HG03571 (cell line): ENCODE results near the gene KCNH1.
"Not testable (repeated sequence)": the region's sequence is repeated elsewhere in the genome, so short reads cannot be mapped to it uniquely, and the experiment has no call there.

ENCODE experiments used
- ATAC-seq: cut with Tn5 transposase; IDR thresholded peaks from one replicate; pipeline ENCODE4 v1.9.1; 2021; ENCODE audit not compliant: unreplicated experiment

Gene KCNH1

DNA sequence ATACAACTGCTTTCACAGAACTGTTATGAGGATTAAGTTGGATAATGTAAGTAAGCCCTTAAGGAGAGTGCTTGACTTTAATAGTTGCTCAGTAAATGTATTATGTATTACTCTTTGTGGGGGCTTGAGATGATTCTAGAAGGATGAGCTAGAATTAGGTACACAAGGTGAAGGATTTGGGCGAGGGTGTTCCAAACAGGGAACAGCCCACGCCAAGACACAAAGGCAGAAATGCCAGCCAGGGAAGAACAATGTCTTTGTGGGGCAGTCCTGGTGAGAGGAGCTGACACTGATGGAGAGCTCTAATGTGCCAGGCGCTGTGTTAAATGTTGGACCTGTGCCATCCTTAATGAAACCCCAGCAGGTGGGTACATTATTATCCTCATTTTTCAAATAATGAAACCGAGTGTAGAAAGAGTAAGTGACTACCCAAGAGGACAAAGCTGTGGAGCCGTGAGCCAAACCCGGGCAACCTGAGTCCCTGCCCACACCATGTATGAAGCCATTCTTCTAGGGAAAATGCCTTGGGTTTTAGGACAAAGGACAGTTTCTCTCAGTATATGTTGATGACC is 442.8 kb downstream of the KCNH1 start:
- no peak for ATAC-seq

- ATAC-seq: no peak
Observed at GRCh38 chr1:210690236-210690635, 443.7 kb downstream of the KCNH1 start.

- ATAC-seq: no peak
Observed at GRCh38 chr1:210689826-210690225, 444.1 kb downstream of the KCNH1 start.

DNA sequence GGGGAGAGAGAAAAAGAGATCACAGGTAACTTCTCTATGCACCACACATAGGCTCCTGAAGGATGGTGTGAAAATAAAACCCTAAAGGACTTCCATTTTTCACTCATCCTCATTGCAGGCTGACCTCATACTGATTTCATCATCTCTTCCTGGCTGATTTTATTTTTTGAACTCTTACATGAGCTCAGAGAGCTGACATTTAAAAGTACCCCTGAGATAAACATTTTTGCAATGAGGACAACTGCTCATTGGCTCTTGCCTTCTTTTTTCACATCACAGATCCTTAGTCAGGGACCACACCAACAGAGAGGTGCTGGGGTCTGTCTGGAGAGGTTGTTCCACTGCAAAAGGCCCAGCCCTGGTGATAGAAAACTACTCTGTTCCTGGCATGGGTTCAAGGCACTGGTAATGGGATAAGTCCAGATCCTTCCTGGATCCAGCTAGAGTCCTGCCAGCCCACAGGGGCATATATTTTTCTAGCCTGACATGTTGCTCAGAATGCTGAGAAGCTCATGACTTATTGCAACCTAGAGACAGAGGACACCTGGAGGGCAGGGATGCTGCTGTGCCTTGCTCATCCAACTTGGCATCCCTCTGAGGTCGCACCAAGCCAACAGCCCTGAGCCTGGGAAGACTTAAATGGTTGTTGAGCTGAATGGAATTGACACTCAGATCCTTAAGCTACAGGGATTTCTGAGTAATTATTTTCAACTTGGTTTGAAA is 445.3 kb downstream of the KCNH1 start:
- no peak for ATAC-seq

DNA sequence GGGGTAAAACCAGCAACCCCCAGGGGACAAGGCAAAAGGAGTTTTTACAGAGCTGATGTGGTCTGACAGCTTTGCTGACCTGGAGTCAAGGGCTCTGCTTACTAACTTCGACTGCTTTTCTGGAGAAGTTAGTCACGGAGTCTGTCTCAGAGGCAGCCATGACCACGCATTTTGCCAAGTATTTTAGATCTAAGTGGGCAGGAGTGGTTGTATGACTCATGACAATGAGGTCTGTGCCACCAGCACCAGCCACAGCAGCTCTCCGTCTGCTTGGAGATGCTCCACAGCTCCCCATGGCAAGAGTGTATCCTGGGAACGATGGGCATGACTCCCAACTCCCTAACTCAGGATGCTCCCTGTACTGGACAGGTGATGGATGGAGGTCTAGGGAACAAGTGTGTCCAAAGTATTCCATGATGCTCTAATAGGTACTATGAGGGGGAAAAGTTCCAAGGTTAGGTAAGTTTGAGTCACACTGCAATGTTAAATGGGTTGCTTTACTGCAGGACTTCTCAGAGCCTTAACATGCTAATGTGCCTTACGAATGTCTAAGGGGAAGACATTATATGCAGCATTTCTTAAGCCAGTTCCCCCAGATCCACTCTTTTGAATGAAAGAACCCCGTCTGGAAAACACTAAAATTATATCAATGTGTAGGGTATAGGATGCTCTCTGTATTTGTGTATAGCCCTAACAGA is 446.2 kb downstream of the KCNH1 start:
- ATAC-seq: no peak

DNA sequence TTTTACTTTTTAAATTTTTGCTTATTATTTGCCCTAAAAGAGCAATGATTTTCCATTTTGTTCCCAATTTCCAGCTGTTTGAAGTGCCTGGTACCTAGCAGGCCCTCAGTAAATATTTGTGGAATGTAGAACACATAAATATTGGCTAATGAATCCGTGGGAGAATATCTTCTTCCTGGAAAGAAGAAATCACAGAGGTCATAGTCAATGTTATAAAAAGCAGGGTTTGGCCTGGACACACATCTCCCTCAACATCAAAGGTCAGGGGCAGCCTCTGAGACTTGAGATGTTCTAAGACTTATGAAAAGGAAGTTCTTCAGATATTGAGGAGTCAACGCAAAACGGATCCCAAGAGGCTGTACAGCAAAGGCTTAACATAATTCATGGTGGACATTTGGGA is 447.1 kb downstream of the KCNH1 start:
- ATAC-seq: no peak

DNA sequence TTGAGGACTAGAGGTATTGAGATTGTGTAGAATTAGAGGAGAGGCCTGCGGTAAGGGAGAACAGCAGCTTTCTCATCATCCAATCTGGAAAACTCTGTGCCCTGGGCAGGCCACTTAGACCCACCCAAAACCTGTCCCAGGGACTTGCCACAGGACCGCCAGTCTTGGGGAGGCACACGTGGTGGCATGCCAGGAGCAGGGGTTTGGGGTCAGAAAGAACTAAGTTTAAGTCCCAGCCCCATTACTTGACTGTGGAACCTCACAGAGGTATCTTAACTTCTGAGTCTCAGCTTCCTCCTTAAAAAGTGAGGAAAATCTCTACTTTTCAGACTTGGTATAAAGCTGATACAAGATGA is 448.7 kb downstream of the KCNH1 start:
- ATAC-seq: peak; percentile 6

- ATAC-seq: peak; percentile 81
Observed at GRCh38 chr1:210684466-210685294, 449.3 kb downstream of the KCNH1 start.

DNA sequence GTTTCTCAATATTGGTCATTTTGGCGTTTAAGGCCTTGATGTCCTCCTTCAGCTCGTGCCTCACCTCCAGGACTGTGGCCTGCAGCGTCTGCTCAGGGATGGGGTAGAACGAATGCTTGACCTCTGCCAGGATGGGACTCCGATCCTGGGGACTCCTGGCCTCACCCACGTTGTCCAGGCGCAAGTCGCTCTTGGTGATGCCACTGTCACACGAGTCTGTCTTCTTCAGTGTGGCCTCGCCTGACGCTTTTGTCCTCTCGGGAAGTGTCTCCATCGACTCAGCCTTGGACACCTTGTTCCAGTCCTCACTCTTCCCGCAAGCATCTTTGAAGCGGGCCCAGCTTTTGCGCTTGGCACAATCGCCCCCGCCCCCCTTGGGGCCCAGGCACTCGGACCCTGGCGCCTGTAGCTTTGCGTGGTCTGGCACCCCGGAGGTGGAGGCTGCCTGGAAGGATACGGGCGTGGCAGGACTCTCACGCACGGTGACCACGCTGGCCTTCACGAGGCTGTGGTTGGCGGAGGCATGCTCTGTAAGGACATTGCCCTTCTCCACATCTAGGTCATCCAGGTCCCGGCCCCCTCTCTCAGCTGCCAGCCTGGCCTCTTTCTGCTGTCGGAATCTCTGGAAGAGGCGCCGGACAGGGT is 450.4 kb downstream of the KCNH1 start:
- no peak for ATAC-seq

- ATAC-seq: no peak
Observed at GRCh38 chr1:210681158-210681557, 452.8 kb downstream of the KCNH1 start.

DNA sequence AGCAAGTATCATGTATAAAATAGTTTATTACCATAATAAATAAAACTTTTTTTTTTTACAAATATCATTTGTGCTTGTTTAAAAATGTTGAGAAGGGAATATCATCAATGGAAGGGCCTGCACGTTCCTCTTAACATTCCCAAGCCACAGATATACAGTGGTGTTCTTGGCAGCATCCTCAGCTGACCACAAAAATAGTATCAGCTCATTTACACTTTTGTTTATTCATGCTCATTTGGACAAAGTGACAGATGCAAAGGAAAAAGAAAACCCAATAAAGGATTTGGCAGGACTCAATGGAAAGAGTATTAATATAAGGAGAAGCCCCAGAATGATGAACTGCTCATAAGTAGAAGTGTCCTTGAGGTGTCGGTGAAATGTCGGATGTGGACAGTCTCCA is 455.6 kb downstream of the KCNH1 start:
- no peak for ATAC-seq

DNA sequence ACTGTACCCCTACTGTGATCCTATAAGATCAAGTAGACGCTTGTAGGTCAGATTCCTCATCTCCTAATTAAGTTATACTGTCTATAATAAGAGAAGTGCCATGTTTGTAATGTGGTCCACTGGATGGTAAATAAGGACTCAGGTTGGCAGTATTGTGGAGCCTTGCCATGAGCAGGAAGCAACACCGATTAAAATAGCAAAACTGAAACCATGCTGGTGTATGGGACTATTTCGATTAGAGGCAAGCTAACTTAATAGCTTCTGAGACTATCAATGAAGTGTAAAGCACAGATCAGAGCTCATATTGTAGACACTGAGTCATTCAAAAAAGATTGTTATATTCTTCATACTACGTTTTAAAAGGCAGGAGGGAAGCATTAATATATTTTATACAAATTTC is 456.4 kb downstream of the KCNH1 start:
- no peak for ATAC-seq

DNA sequence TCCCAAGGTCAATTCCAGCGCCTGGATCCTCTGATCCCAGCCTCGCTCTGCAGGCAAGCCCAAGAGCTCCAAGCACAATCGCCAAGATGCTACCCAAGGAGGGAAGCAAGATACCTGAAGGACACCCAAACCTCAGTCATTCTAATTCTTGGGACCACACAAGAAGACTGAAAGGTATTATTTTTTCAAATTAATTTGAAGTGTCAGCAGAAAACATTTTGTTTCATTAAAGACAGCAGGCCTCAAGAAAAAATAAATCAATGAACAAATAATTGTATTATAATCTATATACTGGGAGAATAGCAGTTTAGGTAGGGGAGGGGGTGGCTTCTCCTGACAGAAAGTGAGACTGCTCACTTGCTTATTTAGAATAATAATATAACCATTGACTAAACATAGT is 457.4 kb downstream of the KCNH1 start:
- ATAC-seq: no peak

GRCh38 chr1:210674151-210674550 is 459.8 kb downstream of the KCNH1 start:
- no peak for ATAC-seq

- ATAC-seq: no peak
Observed at GRCh38 chr1:210669951-210670350, 464.0 kb downstream of the KCNH1 start.

DNA sequence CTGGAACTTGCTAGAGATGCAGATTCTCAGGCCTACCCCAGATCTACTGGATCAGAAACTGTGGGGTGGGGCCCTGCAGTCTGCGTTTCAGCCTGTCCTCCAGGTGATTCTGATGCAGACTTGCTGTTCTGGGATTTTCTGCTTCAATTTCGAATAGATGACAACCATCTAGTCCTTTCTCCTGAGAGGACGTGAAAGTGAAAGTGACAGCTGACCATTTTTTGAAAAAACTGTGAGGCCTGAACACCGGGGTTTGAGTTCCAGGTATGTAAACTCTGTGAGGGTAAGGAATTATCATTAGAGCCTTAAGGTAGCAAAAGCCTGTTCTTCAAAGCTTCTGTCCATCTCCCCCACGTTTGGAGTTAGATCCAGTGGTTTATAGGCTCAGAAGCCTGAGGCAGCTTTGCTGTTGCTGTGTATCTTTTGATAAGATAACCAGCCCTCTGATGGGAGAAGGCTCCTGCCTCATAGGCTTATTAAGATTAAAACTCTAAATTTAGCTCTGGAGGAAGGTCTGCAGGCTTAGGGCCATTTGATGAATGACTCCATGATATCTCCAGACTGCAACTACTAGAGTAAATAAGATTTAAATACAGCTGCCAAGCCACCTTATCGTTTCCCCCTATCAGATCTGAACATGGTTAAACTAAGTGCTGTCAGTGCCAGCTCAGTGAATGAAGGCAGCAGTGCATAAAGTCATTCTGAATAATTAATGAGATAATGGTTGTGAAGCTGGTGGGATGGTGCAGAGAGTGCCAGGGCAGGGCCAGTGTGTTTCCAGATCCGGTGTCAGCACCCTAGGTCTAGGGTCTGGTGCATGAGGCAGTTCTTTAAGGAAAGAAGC is 470.0 kb downstream of the KCNH1 start:
- no peak for ATAC-seq

- no peak for ATAC-seq
Observed at GRCh38 chr1:210662291-210663050, 471.5 kb downstream of the KCNH1 start.

- not testable (repeated sequence) for ATAC-seq
Observed at GRCh38 chr1:210661520-210661919, 472.4 kb downstream of the KCNH1 start.

GRCh38 chr1:210657806-210658205 is 476.1 kb downstream of the KCNH1 start:
- no peak for ATAC-seq
